Measurements from ENCODE around the gene KIAA1671.

KIAA1671 gene

GRCh38 chr22:25039754-25040153 lies 87.2 kb downstream of the KIAA1671 start:
- Histone ChIP-seq H3K27me3 (ENCODE audit: insufficient read depth, low read length, poor library complexity, severe bottlenecking) (no peaks in the 10 kb centered on the region), H3K9me3 (ENCODE audit: insufficient read depth, low read depth, low read length) (no peaks in the 10 kb centered on the region), H3K9me2 (replicated peaks; ENCODE audit: low read depth, low read length) (no peaks in the 10 kb centered on the region), H3K4me3 (ENCODE audit: low read length, poor library complexity, severe bottlenecking) (no peak overlapping the region), H4K20me1 (ENCODE audit: insufficient read depth, low read length, poor library complexity, severe bottlenecking) (no peaks in the 10 kb centered on the region), H3F3A (ENCODE audit: low read depth) (no peaks in the 10 kb centered on the region), H3K79me2 (ENCODE audit: insufficient read depth, low read length) (no peaks in the 10 kb centered on the region), H2AFZ (ENCODE audit: low read length) (no peak overlapping the region), H3K4me1 (ENCODE audit: insufficient read depth, low read length, poor library complexity, severe bottlenecking) (no peaks in the 10 kb centered on the region), H3K4me2 (ENCODE audit: low read depth, low read length, poor library complexity, severe bottlenecking) (no peak overlapping the region), H3K36me3 (ENCODE audit: insufficient read depth, low read length) (no peaks in the 10 kb centered on the region), H3K9ac (ENCODE audit: low read depth, low read length, poor library complexity, severe bottlenecking) (no peak overlapping the region)
- TF ChIP-seq, protein P1, sequence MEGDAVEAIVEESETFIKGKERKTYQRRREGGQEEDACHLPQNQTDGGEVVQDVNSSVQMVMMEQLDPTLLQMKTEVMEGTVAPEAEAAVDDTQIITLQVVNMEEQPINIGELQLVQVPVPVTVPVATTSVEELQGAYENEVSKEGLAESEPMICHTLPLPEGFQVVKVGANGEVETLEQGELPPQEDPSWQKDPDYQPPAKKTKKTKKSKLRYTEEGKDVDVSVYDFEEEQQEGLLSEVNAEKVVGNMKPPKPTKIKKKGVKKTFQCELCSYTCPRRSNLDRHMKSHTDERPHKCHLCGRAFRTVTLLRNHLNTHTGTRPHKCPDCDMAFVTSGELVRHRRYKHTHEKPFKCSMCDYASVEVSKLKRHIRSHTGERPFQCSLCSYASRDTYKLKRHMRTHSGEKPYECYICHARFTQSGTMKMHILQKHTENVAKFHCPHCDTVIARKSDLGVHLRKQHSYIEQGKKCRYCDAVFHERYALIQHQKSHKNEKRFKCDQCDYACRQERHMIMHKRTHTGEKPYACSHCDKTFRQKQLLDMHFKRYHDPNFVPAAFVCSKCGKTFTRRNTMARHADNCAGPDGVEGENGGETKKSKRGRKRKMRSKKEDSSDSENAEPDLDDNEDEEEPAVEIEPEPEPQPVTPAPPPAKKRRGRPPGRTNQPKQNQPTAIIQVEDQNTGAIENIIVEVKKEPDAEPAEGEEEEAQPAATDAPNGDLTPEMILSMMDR (conservative IDR thresholded peaks at IDR 0.05; ENCODE audit: low read length) = no peak
- no peak for TF ChIP-seq EZH2phosphoT487 (IDR thresholded peaks at IDR 0.05; ENCODE audit: borderline replicate concordance)

DNA sequence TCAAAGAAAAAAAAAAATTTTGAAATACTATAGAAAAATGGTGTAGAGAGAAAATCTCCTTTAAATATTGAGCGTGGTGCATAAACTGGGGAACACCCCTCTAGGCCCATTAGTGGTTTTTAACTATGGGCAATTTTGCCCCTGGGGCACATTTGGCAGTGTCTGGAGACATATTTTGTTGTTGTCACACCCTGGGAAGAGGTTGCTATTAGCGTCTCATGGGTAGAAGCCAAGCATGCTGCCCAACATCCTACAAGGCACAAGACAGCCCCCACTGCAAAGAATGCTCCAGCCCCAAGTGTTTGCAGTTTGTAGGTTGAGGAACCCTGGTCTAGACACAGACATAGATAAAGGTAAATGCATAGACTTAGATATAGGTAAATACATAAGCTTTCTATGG lies 92.6 kb downstream of the KIAA1671 start:
- H3K9ac ChIP-seq (ENCODE audit: low read depth, low read length, poor library complexity, severe bottlenecking) = no peak overlapping the region
- H3K9me2 ChIP-seq (replicated peaks; ENCODE audit: low read depth, low read length) = no peaks in the 10 kb centered on the region
- no peaks in the 10 kb centered on the region for H3K4me1 ChIP-seq (ENCODE audit: insufficient read depth, low read length, poor library complexity, severe bottlenecking)
- TF ChIP-seq EZH2phosphoT487 (IDR thresholded peaks at IDR 0.05; ENCODE audit: borderline replicate concordance) = no peak
- TF ChIP-seq, protein P1 (conservative IDR thresholded peaks at IDR 0.05; ENCODE audit: low read length) = no peak
- no peak overlapping the region for H3K4me2 ChIP-seq (ENCODE audit: low read depth, low read length, poor library complexity, severe bottlenecking)
- H2AFZ ChIP-seq (ENCODE audit: low read length) = no peak overlapping the region
- H3K4me3 ChIP-seq (ENCODE audit: low read length, poor library complexity, severe bottlenecking) = no peak overlapping the region
- H3F3A ChIP-seq (ENCODE audit: low read depth) = no peaks in the 10 kb centered on the region
- H3K9me3 ChIP-seq (ENCODE audit: insufficient read depth, low read depth, low read length) = no peaks in the 10 kb centered on the region
- H3K79me2 ChIP-seq (ENCODE audit: insufficient read depth, low read length) = no peaks in the 10 kb centered on the region
- H3K36me3 ChIP-seq (ENCODE audit: insufficient read depth, low read length) = no peaks in the 10 kb centered on the region
- no peaks in the 10 kb centered on the region for H4K20me1 ChIP-seq (ENCODE audit: insufficient read depth, low read length, poor library complexity, severe bottlenecking)
- no peaks in the 10 kb centered on the region for H3K27me3 ChIP-seq (ENCODE audit: insufficient read depth, low read length, poor library complexity, severe bottlenecking)

- no peak overlapping the region for H3K4me2 ChIP-seq (ENCODE audit: low read depth, low read length, poor library complexity, severe bottlenecking)
- H3K79me2 ChIP-seq (ENCODE audit: insufficient read depth, low read length) = no peaks in the 10 kb centered on the region
- H3K36me3 ChIP-seq (ENCODE audit: insufficient read depth, low read length) = no peaks in the 10 kb centered on the region
- no peak overlapping the region for H2AFZ ChIP-seq (ENCODE audit: low read length)
- no peaks in the 10 kb centered on the region for H3K4me1 ChIP-seq (ENCODE audit: insufficient read depth, low read length, poor library complexity, severe bottlenecking)
- H3K9ac ChIP-seq (ENCODE audit: low read depth, low read length, poor library complexity, severe bottlenecking) = no peak overlapping the region
- H3K9me3 ChIP-seq (ENCODE audit: insufficient read depth, low read depth, low read length) = peaks cover 4% of the 10 kb centered on the region; the same call in 1 of the 2 replicates
- TF ChIP-seq, protein P1 (conservative IDR thresholded peaks at IDR 0.05; ENCODE audit: low read length) = no peak
- no peak for TF ChIP-seq EZH2phosphoT487 (IDR thresholded peaks at IDR 0.05; ENCODE audit: borderline replicate concordance)
- no peaks in the 10 kb centered on the region for H3K9me2 ChIP-seq (replicated peaks; ENCODE audit: low read depth, low read length)
- H3F3A ChIP-seq (ENCODE audit: low read depth) = no peaks in the 10 kb centered on the region
- H4K20me1 ChIP-seq (ENCODE audit: insufficient read depth, low read length, poor library complexity, severe bottlenecking) = no peaks in the 10 kb centered on the region
- no peak overlapping the region for H3K4me3 ChIP-seq (ENCODE audit: low read length, poor library complexity, severe bottlenecking)
- no peaks in the 10 kb centered on the region for H3K27me3 ChIP-seq (ENCODE audit: insufficient read depth, low read length, poor library complexity, severe bottlenecking)
Measured at GRCh38 chr22:25048071-25048470, 95.6 kb downstream of the KIAA1671 start.

All from Loucy (cell line).